ENCODE data around the gene PEX14.

Gene PEX14

DNA sequence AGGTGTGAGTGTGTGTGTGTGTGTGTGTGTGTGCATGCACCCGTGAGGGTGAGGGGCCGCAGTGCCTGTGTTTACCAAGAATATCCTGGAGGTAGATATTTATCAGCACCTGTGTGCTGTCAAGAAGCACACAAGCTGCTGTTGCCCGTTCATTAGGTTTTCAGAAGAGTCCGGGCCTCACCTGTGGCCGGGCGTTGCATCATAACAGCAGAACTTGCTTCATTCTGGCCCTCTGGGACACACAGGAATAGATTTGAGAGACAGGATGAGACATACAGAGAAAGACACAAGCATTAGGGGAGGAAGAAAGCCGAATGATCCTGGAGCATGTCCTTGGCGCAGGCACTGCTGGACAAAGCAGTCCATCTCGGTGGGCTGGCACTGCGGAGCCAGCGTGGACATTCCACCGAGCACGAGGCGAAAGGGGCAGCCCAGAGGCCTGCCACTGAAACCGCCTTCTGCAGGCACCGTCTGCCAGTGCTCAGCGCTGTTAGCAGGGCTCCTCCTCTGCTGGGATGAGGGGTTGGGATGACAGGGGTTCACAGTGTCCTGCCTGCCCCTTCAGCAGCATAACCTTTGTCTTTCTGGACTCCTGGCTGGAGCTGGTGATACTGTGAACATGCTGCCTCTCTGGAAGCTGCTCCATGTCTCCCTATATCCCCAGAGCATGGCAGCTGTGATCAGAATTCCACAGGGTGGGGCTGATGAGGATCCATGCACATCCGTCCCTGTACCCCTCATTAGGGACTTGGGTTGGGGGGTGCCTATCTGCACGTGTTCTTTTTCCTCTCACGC is 81.1 kb downstream of the PEX14 start (continued):
- no peak for TF ChIP-seq TOX (CRISPR knock-in tag; IDR thresholded peaks at IDR 0.05; ENCODE audit: borderline replicate concordance)
- TF ChIP-seq ZNF565 (CRISPR knock-in tag; conservative IDR thresholded peaks at IDR 0.05; ENCODE audit: low read depth) = no peak
- no peak for TF ChIP-seq PATZ1 (CRISPR knock-in tag; IDR thresholded peaks at IDR 0.05; ENCODE audit: borderline replicate concordance)
- no peak for TF ChIP-seq ESRRG (CRISPR knock-in tag; IDR thresholded peaks at IDR 0.05)
- no peak for TF ChIP-seq ZFP3 (CRISPR knock-in tag; IDR thresholded peaks at IDR 0.05)
- no peak for TF ChIP-seq GLIS3 (CRISPR knock-in tag; IDR thresholded peaks at IDR 0.05)
- TF ChIP-seq ZC3H10 (CRISPR knock-in tag; IDR thresholded peaks at IDR 0.05) = no peak
- no peak for TF ChIP-seq ZFP30 (CRISPR knock-in tag; IDR thresholded peaks at IDR 0.05)

DNA sequence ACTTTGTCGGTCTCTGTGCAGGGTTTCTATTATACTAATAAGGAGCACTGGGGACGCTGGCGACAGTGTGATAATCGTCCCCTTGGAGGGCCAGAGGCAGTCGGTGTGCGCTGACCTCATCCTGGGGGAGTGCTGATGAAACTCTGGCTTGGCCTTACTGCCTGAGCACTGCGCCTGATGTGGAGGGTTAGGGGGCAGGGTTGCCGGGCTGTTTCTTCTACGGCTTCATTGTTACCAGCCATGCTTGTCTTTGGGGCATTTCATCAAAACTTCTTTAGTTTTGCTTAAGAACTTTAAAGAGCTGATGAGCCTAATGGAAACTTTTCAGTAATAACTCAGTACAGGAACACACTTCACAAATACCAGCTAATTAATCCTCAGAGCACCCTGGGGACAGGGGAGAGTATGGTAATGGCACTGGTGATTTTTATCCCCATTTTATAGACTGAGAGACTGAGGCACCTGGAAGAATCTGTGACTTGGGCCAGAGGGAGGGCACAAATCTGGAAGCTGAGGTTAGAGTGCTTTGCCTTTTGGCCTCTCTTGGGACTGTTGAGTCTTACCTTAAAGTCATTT is 81.8 kb downstream of the PEX14 start:
- ATAC-seq = no peak
- no peak for TF ChIP-seq ZNF565 (CRISPR knock-in tag; conservative IDR thresholded peaks at IDR 0.05; ENCODE audit: low read depth)
- TF ChIP-seq TCF4 (CRISPR knock-in tag; IDR thresholded peaks at IDR 0.05; ENCODE audit: borderline replicate concordance) = no peak

DNA sequence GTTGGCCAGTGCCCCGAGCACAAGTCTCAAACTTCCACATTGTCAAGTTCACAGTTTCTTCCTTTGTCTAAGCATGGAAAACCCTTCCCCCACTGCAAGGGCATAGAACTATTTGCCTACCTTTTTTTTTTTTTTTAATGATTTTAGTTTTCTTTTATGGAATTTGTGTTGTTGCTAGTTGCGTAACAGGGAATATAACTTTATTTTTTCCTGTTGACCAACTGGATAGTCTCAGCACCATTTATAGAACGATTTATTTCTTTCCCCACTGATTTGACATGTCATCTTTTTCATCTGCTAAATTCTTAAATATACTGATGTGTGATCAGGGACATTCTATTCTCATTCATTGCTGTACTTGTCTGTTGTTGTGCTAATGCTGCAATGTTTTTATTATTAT is 83.0 kb downstream of the PEX14 start:
- TF ChIP-seq PATZ1 (CRISPR knock-in tag; IDR thresholded peaks at IDR 0.05; ENCODE audit: borderline replicate concordance) = no peak
- no peak for TF ChIP-seq TOX (CRISPR knock-in tag; IDR thresholded peaks at IDR 0.05; ENCODE audit: borderline replicate concordance)
- no peak for TF ChIP-seq SNAI2 (CRISPR knock-in tag; IDR thresholded peaks at IDR 0.05)
- no peak for TF ChIP-seq ZFP30 (CRISPR knock-in tag; IDR thresholded peaks at IDR 0.05)
- no peak for TF ChIP-seq TCF4 (CRISPR knock-in tag; IDR thresholded peaks at IDR 0.05; ENCODE audit: borderline replicate concordance)
- no peak for TF ChIP-seq ARNTL (CRISPR knock-in tag; IDR thresholded peaks at IDR 0.05; ENCODE audit: borderline replicate concordance, low read depth)
- no peak for ATAC-seq

- no peak for TF ChIP-seq SNAI2 (CRISPR knock-in tag; IDR thresholded peaks at IDR 0.05)
- TF ChIP-seq, protein P1, sequence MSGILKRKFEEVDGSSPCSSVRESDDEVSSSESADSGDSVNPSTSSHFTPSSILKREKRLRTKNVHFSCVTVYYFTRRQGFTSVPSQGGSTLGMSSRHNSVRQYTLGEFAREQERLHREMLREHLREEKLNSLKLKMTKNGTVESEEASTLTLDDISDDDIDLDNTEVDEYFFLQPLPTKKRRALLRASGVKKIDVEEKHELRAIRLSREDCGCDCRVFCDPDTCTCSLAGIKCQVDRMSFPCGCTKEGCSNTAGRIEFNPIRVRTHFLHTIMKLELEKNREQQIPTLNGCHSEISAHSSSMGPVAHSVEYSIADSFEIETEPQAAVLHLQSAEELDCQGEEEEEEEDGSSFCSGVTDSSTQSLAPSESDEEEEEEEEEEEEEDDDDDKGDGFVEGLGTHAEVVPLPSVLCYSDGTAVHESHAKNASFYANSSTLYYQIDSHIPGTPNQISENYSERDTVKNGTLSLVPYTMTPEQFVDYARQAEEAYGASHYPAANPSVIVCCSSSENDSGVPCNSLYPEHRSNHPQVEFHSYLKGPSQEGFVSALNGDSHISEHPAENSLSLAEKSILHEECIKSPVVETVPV (CRISPR knock-in tag; IDR thresholded peaks at IDR 0.05) = no peak
- no peak for TF ChIP-seq ZC3H10 (CRISPR knock-in tag; IDR thresholded peaks at IDR 0.05)
- TF ChIP-seq ZNF8 (CRISPR knock-in tag; IDR thresholded peaks at IDR 0.05) = no peak
- TF ChIP-seq CSDC2 (CRISPR knock-in tag; IDR thresholded peaks at IDR 0.05) = no peak
- TF ChIP-seq ESRRG (CRISPR knock-in tag; IDR thresholded peaks at IDR 0.05) = no peak
- TF ChIP-seq POU6F1 (CRISPR knock-in tag; IDR thresholded peaks at IDR 0.05; ENCODE audit: borderline replicate concordance, low read depth) = no peak
- TF ChIP-seq ISL1 (CRISPR knock-in tag; IDR thresholded peaks at IDR 0.05) = no peak
- TF ChIP-seq BACH2 (CRISPR knock-in tag; IDR thresholded peaks at IDR 0.05; ENCODE audit: borderline replicate concordance) = no peak
- no peak for TF ChIP-seq CREB5 (CRISPR knock-in tag; IDR thresholded peaks at IDR 0.05; ENCODE audit: low read depth)
- no peak for ATAC-seq
Measured at GRCh38 chr1:10559386-10559785, 84.6 kb downstream of the PEX14 start.

Measured in SK-N-SH treated with all-trans-retinoic acid at 6 μM for 48 hours (cell line).